Glomerular visceral epithelial cell (primary cell): Measurements from ENCODE around the gene KCTD21.

ENCODE experiments used
- DNase-seq: peaks from one replicate; pipeline ENCODE4 v3.0.0-alpha.2; 2016; ENCODE audit errors: extremely low spot score

The KCTD21 gene

GRCh38 chr11:78219493-78220217, 31.2 kb upstream of the KCTD21 start:
- no peak for DNase-seq

GRCh38 chr11:78218707-78219492, 30.5 kb upstream of the KCTD21 start:
- no peak for DNase-seq

GRCh38 chr11:78217650-78218541, 29.5 kb upstream of the KCTD21 start:
- DNase-seq = no peak

GRCh38 chr11:78216571-78217287, 28.3 kb upstream of the KCTD21 start:
- DNase-seq = no peak

- DNase-seq = no peak
Measured at GRCh38 chr11:78216021-78216420, 27.6 kb upstream of the KCTD21 start.

- DNase-seq = no peak
Measured at GRCh38 chr11:78214331-78215194, 26.1 kb upstream of the KCTD21 start.

GRCh38 chr11:78213526-78214330, 25.3 kb upstream of the KCTD21 start:
- DNase-seq = no peak

GRCh38 chr11:78212586-78213371, 24.4 kb upstream of the KCTD21 start:
- DNase-seq = no peak

GRCh38 chr11:78211565-78211964, 23.1 kb upstream of the KCTD21 start:
- DNase-seq = no peak

- no peak for DNase-seq
Measured at GRCh38 chr11:78210000-78210608, 21.7 kb upstream of the KCTD21 start.

GRCh38 chr11:78209478-78209877, 21.1 kb upstream of the KCTD21 start:
- no peak for DNase-seq

- DNase-seq = no peak
Measured at GRCh38 chr11:78208257-78209165, 20.1 kb upstream of the KCTD21 start.

GRCh38 chr11:78207532-78208256, 19.3 kb upstream of the KCTD21 start:
- DNase-seq = no peak

- DNase-seq = no peak
Measured at GRCh38 chr11:78205691-78206090, 17.3 kb upstream of the KCTD21 start.

GRCh38 chr11:78205256-78205655, 16.8 kb upstream of the KCTD21 start:
- no peak for DNase-seq

- DNase-seq = no peak
Measured at GRCh38 chr11:78203184-78203583, 14.8 kb upstream of the KCTD21 start.

- no peak for DNase-seq
Measured at GRCh38 chr11:78202733-78203167, 14.3 kb upstream of the KCTD21 start.
